ENCODE results near the gene VN1R2.

- TF ChIP-seq CTCF (conservative IDR thresholded peaks at IDR 0.05; ENCODE audit: low read depth, low read length) = no peak
- TF ChIP-seq EZH2 (IDR thresholded peaks at IDR 0.05; ENCODE audit: borderline replicate concordance, low read depth, low read length, poor library complexity, severe bottlenecking) = no peak
Measured at GRCh38 chr19:53294786-53295441, 36.8 kb downstream of the VN1R2 start.

Measured in A673 (cell line).